A673 (cell line): Measurements from ENCODE around the gene GPAT3.

ENCODE experiments used
- EZH2 ChIP-seq: fragments of 200-600 bp; sonication (generic); IDR thresholded peaks from 2 replicates; pipeline ENCODE4 v1.6.1; 2017; ENCODE audit warnings: borderline replicate concordance, low read depth, mild to moderate bottlenecking, mixed read lengths, antibody characterized with exemption, low read length; ENCODE audit not compliant: poor library complexity, severe bottlenecking
- TF ChIP-seq, protein P1 (sequence below): fragments of 300-800, 200-600 bp; sonication (generic); conservative IDR thresholded peaks from 2 replicates; pipeline ENCODE4 v1.5.1; 2017; ENCODE audit warnings: low read depth, mild to moderate bottlenecking, antibody characterized with exemption, low read length, moderate library complexity, mixed read lengths

DNA sequence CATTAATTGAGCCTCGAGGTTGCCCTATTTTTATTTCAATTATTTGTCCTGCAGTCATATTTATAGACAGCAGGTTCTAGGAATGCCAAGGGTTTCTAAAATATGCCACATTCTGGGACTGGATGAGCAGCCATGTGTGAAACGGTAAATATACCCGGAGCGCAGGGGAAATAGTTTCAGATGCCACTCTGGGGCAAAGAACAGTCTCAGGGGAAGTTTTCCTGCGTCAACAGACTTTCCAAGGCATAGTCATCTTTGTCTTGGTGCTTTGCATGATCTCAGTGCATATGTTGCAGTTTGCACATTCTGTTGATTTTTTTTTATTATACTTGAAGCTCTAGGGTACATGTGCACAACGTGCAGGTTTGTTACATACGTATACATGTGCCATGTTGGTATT lies 71.0 kb downstream of the GPAT3 start:
- TF ChIP-seq, protein P1, sequence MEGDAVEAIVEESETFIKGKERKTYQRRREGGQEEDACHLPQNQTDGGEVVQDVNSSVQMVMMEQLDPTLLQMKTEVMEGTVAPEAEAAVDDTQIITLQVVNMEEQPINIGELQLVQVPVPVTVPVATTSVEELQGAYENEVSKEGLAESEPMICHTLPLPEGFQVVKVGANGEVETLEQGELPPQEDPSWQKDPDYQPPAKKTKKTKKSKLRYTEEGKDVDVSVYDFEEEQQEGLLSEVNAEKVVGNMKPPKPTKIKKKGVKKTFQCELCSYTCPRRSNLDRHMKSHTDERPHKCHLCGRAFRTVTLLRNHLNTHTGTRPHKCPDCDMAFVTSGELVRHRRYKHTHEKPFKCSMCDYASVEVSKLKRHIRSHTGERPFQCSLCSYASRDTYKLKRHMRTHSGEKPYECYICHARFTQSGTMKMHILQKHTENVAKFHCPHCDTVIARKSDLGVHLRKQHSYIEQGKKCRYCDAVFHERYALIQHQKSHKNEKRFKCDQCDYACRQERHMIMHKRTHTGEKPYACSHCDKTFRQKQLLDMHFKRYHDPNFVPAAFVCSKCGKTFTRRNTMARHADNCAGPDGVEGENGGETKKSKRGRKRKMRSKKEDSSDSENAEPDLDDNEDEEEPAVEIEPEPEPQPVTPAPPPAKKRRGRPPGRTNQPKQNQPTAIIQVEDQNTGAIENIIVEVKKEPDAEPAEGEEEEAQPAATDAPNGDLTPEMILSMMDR: no peak
- no peak for TF ChIP-seq EZH2
